HG02973 (cell line): Measurements from ENCODE around the gene ALCAM.

ENCODE experiments used
- ATAC-seq: cut with Tn5 transposase; IDR thresholded peaks from one replicate; pipeline ENCODE4 v1.9.1; 2021; ENCODE audit warnings: moderate library complexity; ENCODE audit not compliant: unreplicated experiment

Gene ALCAM

GRCh38 chr3:105423397-105423796, 56.7 kb downstream of the ALCAM start:
- no peak for ATAC-seq

GRCh38 chr3:105424412-105425152, 57.9 kb downstream of the ALCAM start:
- ATAC-seq = no peak

GRCh38 chr3:105425153-105425502, 58.4 kb downstream of the ALCAM start:
- no peak for ATAC-seq

GRCh38 chr3:105427332-105427731, 60.6 kb downstream of the ALCAM start:
- no peak for ATAC-seq

GRCh38 chr3:105429034-105429762, 62.5 kb downstream of the ALCAM start:
- no peak for ATAC-seq

- ATAC-seq = no peak
These were observed 63.7 kb downstream of the ALCAM start for GRCh38 chr3:105430455-105430854.

- ATAC-seq = no peak
These were observed 64.5 kb downstream of the ALCAM start for GRCh38 chr3:105431200-105431599.

GRCh38 chr3:105435277-105435676, 68.6 kb downstream of the ALCAM start:
- ATAC-seq = no peak

- no peak for ATAC-seq
These were observed 70.0 kb downstream of the ALCAM start for GRCh38 chr3:105436687-105437086.

- no peak for ATAC-seq
These were observed 73.4 kb downstream of the ALCAM start for GRCh38 chr3:105440113-105440512.

GRCh38 chr3:105444725-105445124, 78.0 kb downstream of the ALCAM start:
- ATAC-seq = no peak

GRCh38 chr3:105448338-105448982, 81.8 kb downstream of the ALCAM start:
- ATAC-seq = no peak

- ATAC-seq = no peak
These were observed 82.7 kb downstream of the ALCAM start for GRCh38 chr3:105449414-105449813.

- no peak for ATAC-seq
These were observed 89.3 kb downstream of the ALCAM start for GRCh38 chr3:105456017-105456416.

GRCh38 chr3:105458518-105459215, 92.0 kb downstream of the ALCAM start:
- ATAC-seq = no peak

GRCh38 chr3:105459566-105460290, 93.0 kb downstream of the ALCAM start:
- no peak for ATAC-seq

- no peak for ATAC-seq
These were observed 96.9 kb downstream of the ALCAM start for GRCh38 chr3:105463620-105464019.

GRCh38 chr3:105465251-105465853, 98.6 kb downstream of the ALCAM start:
- no peak for ATAC-seq

GRCh38 chr3:105466072-105466471, 99.4 kb downstream of the ALCAM start:
- ATAC-seq = no peak
